OCI-LY3 (cell line): Measurements from ENCODE around the gene KRT9.
"Not testable (repeated sequence)": the region's sequence is repeated elsewhere in the genome, so short reads cannot be mapped to it uniquely, and the experiment has no call there.

Experiments
- CTCF ChIP-seq: fragments of 200-600, 300-600 bp; sonication (generic); IDR thresholded peaks from 2 replicates; pipeline ENCODE4 v1.5.1; 2014; ENCODE audit warnings: antibody characterized with exemption, low read length, low read depth
- EZH2phosphoT487 ChIP-seq: fragments of 200-600 bp; shearing (Covaris generic); IDR thresholded peaks from 2 replicates; pipeline ENCODE4 v1.6.1; 2018; ENCODE audit warnings: antibody characterized with exemption, mixed run types, low read depth

GRCh38 chr17:41584331-41584927, 12.6 kb upstream of the KRT9 start:
- TF ChIP-seq CTCF, EZH2phosphoT487: not testable (repeated sequence)
